ENCODE data around the gene PRSS36.

GRCh38 chr16:31138621-31139578 is 11.0 kb downstream of the PRSS36 start:
- TF ChIP-seq CTCF (IDR thresholded peaks at IDR 0.05; ENCODE audit: poor library complexity, severe bottlenecking) (no peak), MXI1 (conservative IDR thresholded peaks at IDR 0.05; ENCODE audit: poor library complexity, severe bottlenecking) (no peak), POLR2AphosphoS5 (IDR thresholded peaks at IDR 0.05) (no peak), RAD21 (conservative IDR thresholded peaks at IDR 0.05) (no peak), SMC3 (conservative IDR thresholded peaks at IDR 0.05; ENCODE audit: poor library complexity) (no peak), EZH2 (IDR thresholded peaks at IDR 0.05; ENCODE audit: borderline replicate concordance, insufficient read depth, low read length, poor library complexity, severe bottlenecking) (no peak), TAF1 (IDR thresholded peaks at IDR 0.05; ENCODE audit: low read depth) (no peak)

Data from neural cell (in vitro differentiated cells).